WTC11 (cell line): ENCODE measurements around the gene SUSD1. TPM values are rescaled to one million over a fixed set of nuclear protein-coding genes. Genes with fewer than 3 reads are reported as not detected.

Experiments used
- ATAC-seq: fragments of 200-7000 bp; cut with Tn5 transposase; 2 replicates; pipeline ENCODE4 v1.10.0; 2021; ENCODE audit warnings: mild to moderate bottlenecking, moderate library complexity
- CTCF ChIA-PET: fragments of 300-600 bp; sonication (Branson Sonifier 250); formaldehyde crosslinking; loops from one replicate; lab custom pipeline; 2021; ENCODE audit warnings: antibody characterized with exemption; lab: Charles Lee
- POLR2A ChIA-PET: fragments of 350-600 bp; sonication (Branson Sonifier 250); formaldehyde crosslinking; loops from one replicate; lab custom pipeline; 2021; ENCODE audit warnings: antibody characterized with exemption; lab: Charles Lee
- DNase-seq: peaks from one replicate; pipeline ENCODE4 v3.0.0; 2021; ENCODE audit warnings: low spot score
- H3K27ac Mint-ChIP-seq: 2 replicates; pipeline ENCODE4 v1.8.0; 2021; ENCODE audit warnings: mixed read lengths
- H3K27me3 Mint-ChIP-seq: 2 replicates; pipeline ENCODE4 v1.8.0; 2021; ENCODE audit warnings: low read depth, mild to moderate bottlenecking, moderate library complexity, mixed read lengths
- H3K36me3 Mint-ChIP-seq: 2 replicates; pipeline ENCODE4 v1.8.0; 2021; ENCODE audit warnings: mixed read lengths
- H3K4me1 Mint-ChIP-seq: 2 replicates; pipeline ENCODE4 v1.8.0; 2022; ENCODE audit warnings: mixed read lengths
- H3K4me3 Mint-ChIP-seq: 2 replicates; pipeline ENCODE4 v1.8.0; 2021; ENCODE audit warnings: mild to moderate bottlenecking, moderate library complexity, mixed read lengths
- H3K9me3 Mint-ChIP-seq: 2 replicates; pipeline ENCODE4 v1.8.0; 2021; ENCODE audit warnings: mixed read lengths
- CDX4 ChIP-seq: fragments of 250-450 bp; sonication (Bioruptor Pico); IDR thresholded peaks from 2 replicates; pipeline ENCODE4 v1.9.0; 2021; ENCODE audit warnings: moderate library complexity, mild to moderate bottlenecking, inconsistent platforms, borderline replicate concordance
- ELF4 ChIP-seq: sonication (generic); formaldehyde crosslinking; IDR thresholded peaks from 2 replicates; pipeline ENCODE4 v1.8.1; 2022; ENCODE audit warnings: low read depth, mild to moderate bottlenecking, moderate library complexity, missing genetic modification reagents
- NFYB ChIP-seq: sonication (generic); formaldehyde crosslinking; conservative IDR thresholded peaks from 2 replicates; pipeline ENCODE4 v1.8.0; 2022; ENCODE audit warnings: low read depth, missing genetic modification reagents
- STAT6 ChIP-seq: sonication (generic); formaldehyde crosslinking; conservative IDR thresholded peaks from 2 replicates; pipeline ENCODE4 v1.8.1; 2023; ENCODE audit warnings: mild to moderate bottlenecking, low read depth, missing genetic modification reagents, moderate library complexity
- ZBTB43 ChIP-seq: sonication (generic); formaldehyde crosslinking; IDR thresholded peaks from 2 replicates; pipeline ENCODE4 v1.8.1; 2023; ENCODE audit warnings: mild to moderate bottlenecking, missing genetic modification reagents
- ZNF263 ChIP-seq: sonication (generic); formaldehyde crosslinking; IDR thresholded peaks from 2 replicates; pipeline ENCODE4 v1.8.1; 2022; ENCODE audit warnings: low read depth, mild to moderate bottlenecking, moderate library complexity, missing genetic modification reagents
- ZNF416 ChIP-seq: fragments of 250-450 bp; sonication (Bioruptor Pico); IDR thresholded peaks from 2 replicates; pipeline ENCODE4 v1.9.0; 2021; ENCODE audit warnings: mild to moderate bottlenecking, inconsistent platforms
- total RNA-seq: library from RNA; stranded (reverse); gene quantifications from 3 replicates; pipeline ENCODE4 v1.2.3, GENCODE V29; 2021
- TF ChIP-seq, protein P1 (sequence below): sonication (generic); formaldehyde crosslinking; IDR thresholded peaks from 2 replicates; pipeline ENCODE4 v1.8.1; 2023; ENCODE audit warnings: mild to moderate bottlenecking, moderate library complexity, missing genetic modification reagents
- TF ChIP-seq, protein P2 (sequence below): sonication (generic); formaldehyde crosslinking; IDR thresholded peaks from 2 replicates; pipeline ENCODE4 v1.8.1; 2023; ENCODE audit warnings: mild to moderate bottlenecking, missing genetic modification reagents, borderline replicate concordance
- TF ChIP-seq, protein P3 (sequence below): fragments of 250-450 bp; sonication (Bioruptor Pico); conservative IDR thresholded peaks from 2 replicates; pipeline ENCODE4 v1.9.0; 2021; ENCODE audit warnings: mild to moderate bottlenecking

The SUSD1 gene
- total RNA-seq, 1 experiment from 2014 or later, result 5.1 TPM

GRCh38 chr9:112184221-112184620 lies 9.1 kb upstream of the SUSD1 start (continued):
- TF ChIP-seq, protein P1, sequence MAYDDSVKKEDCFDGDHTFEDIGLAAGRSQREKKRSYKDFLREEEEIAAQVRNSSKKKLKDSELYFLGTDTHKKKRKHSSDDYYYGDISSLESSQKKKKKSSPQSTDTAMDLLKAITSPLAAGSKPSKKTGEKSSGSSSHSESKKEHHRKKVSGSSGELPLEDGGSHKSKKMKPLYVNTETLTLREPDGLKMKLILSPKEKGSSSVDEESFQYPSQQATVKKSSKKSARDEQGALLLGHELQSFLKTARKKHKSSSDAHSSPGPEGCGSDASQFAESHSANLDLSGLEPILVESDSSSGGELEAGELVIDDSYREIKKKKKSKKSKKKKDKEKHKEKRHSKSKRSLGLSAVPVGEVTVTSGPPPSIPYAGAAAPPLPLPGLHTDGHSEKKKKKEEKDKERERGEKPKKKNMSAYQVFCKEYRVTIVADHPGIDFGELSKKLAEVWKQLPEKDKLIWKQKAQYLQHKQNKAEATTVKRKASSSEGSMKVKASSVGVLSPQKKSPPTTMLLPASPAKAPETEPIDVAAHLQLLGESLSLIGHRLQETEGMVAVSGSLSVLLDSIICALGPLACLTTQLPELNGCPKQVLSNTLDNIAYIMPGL (CRISPR knock-in tag), result no peak
- TF ChIP-seq CDX4 (CRISPR knock-in tag) (no peak), ZNF416 (CRISPR knock-in tag) (no peak), ZNF263 (CRISPR knock-in tag) (no peak)
- TF ChIP-seq, protein P2, sequence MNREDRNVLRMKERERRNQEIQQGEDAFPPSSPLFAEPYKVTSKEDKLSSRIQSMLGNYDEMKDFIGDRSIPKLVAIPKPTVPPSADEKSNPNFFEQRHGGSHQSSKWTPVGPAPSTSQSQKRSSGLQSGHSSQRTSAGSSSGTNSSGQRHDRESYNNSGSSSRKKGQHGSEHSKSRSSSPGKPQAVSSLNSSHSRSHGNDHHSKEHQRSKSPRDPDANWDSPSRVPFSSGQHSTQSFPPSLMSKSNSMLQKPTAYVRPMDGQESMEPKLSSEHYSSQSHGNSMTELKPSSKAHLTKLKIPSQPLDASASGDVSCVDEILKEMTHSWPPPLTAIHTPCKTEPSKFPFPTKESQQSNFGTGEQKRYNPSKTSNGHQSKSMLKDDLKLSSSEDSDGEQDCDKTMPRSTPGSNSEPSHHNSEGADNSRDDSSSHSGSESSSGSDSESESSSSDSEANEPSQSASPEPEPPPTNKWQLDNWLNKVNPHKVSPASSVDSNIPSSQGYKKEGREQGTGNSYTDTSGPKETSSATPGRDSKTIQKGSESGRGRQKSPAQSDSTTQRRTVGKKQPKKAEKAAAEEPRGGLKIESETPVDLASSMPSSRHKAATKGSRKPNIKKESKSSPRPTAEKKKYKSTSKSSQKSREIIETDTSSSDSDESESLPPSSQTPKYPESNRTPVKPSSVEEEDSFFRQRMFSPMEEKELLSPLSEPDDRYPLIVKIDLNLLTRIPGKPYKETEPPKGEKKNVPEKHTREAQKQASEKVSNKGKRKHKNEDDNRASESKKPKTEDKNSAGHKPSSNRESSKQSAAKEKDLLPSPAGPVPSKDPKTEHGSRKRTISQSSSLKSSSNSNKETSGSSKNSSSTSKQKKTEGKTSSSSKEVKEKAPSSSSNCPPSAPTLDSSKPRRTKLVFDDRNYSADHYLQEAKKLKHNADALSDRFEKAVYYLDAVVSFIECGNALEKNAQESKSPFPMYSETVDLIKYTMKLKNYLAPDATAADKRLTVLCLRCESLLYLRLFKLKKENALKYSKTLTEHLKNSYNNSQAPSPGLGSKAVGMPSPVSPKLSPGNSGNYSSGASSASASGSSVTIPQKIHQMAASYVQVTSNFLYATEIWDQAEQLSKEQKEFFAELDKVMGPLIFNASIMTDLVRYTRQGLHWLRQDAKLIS (CRISPR knock-in tag), result no peak
- TF ChIP-seq, protein P3, sequence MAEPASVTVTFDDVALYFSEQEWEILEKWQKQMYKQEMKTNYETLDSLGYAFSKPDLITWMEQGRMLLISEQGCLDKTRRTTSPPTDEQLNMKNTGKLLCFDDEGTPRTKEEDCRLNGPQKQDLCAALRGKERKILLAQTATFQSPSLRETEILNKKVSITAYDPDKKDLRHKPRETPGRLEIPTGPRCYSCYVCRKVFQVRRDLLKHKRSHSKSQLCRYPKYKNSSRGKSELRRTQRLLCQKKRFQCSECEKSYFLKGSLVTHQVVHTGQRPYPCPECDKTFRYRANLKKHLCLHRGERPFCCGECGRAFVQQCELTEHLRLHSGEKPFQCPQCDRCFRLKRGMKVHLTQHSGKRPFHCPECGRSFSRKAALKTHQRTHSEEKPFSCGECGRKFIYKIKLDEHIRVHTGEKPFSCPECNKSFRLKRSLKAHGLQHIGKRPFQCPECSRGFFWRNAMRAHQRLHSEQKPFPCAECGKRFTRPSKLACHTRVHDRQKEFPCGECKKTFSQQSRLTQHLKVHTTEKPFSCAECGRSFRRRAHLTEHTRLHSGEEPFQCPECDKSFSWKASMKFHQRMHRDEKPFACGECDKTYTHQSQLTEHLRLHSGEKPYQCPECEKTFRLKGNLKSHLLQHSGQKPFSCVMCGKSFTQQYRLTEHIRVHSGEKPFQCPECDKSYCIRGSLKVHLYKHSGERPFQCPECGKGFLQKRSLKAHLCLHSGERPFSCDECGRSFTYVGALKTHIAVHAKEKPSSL, result no peak

GRCh38 chr9:112180387-112180881 lies 5.3 kb upstream of the SUSD1 start:
- ATAC-seq, result no peak
- no peak for TF ChIP-seq ZBTB43 (CRISPR knock-in tag)
- no peak for TF ChIP-seq ELF4 (CRISPR knock-in tag)
- TF ChIP-seq STAT6 (CRISPR knock-in tag), result no peak
- no peak for TF ChIP-seq NFYB
- Mint-ChIP-seq H3K4me3 (no peak overlapping the region), H3K4me1 (peaks cover 26% of the 10 kb centered on the region), H3K27me3 (peaks cover 26% of the 10 kb centered on the region), H3K27ac (no peak overlapping the region), H3K9me3 (peaks cover 14% of the 10 kb centered on the region), H3K36me3 (peaks cover 12% of the 10 kb centered on the region)
- no peak for DNase-seq
- CTCF ChIA-PET, result no interaction called here
- POLR2A ChIA-PET, result no interaction called here
